Right atrium auricular region (tissue), 2 donors: ENCODE data around the gene ITPR2. TPM values are rescaled to one million over a fixed set of nuclear protein-coding genes. Genes with fewer than 3 reads are reported as not detected.

Source experiments
- DNase-seq: peaks from one replicate; pipeline ENCODE4 v3.0.0-alpha.2; 2019; ENCODE audit warnings: low spot score
- H3K27ac ChIP-seq, 2 donors: fragments of 200-600 bp; sonication (generic); 1 replicate in 1 of 2; 2 replicates in 1 of 2; pipeline ENCODE4 v1.5.1; 2016 to 2019
- H3K27me3 ChIP-seq, 2 donors: fragments of 200-600 bp; sonication (generic); one replicate each; pipeline versions ENCODE4 v1.5.1 to v1.6.0; 2017 to 2019
- H3K36me3 ChIP-seq: fragments of 200-600 bp; sonication (generic); one replicate; pipeline ENCODE4 v1.5.1; 2016
- H3K4me1 ChIP-seq, 2 donors: fragments of 200-600 bp; sonication (generic); one replicate each; pipeline versions ENCODE4 v1.5.1 to v1.6.0; 2017 to 2019
- H3K4me3 ChIP-seq, 2 donors: fragments of 200-600 bp; sonication (generic); 1 replicate in 1 of 2; 2 replicates in 1 of 2; pipeline ENCODE4 v1.5.1; 2017 to 2019; ENCODE audit warnings: mild to moderate bottlenecking in 1 of 2, moderate library complexity in 1 of 2
- H3K9me3 ChIP-seq, 2 donors: fragments of 200-600 bp; sonication (generic); one replicate each; pipeline ENCODE4 v1.5.1; 2019
- CTCF ChIP-seq, 2 donors: fragments of 200-600 bp; sonication (generic); IDR thresholded peaks; one replicate each; pipeline ENCODE4 v1.5.1; 2019; ENCODE audit warnings: antibody characterized with exemption in 2 of 2
- total RNA-seq, 2 donors: library from RNA; depleted of rRNA; stranded (reverse); fragments of >200 nt; gene quantifications; one replicate each; pipeline ENCODE4 v1.1.0, GENCODE V29; 2016

ITPR2 gene
- total RNA-seq, 2 donors from 2014 or later = 13.0 to 20.7 TPM

- no peak for TF ChIP-seq CTCF (IDR thresholded peaks at IDR 0.05)
- no peaks in the 10 kb centered on the region for H3K9me3 ChIP-seq
- H3K36me3 ChIP-seq = no peaks in the 10 kb centered on the region
- H3K27ac ChIP-seq = no peak overlapping the region
- H3K4me3 ChIP-seq = no peak overlapping the region
- no peaks in the 10 kb centered on the region for H3K27me3 ChIP-seq
- DNase-seq = no peak
- H3K4me1 ChIP-seq = peaks cover 0 to 9% of the 10 kb centered on the region in 2 donors
These were observed 320.8 kb downstream of the ITPR2 start for GRCh38 chr12:26512213-26512612.

GRCh38 chr12:26510354-26510674, 322.7 kb downstream of the ITPR2 start:
- DNase-seq = no peak
- peaks cover 0 to 9% of the 10 kb centered on the region in 2 donors for H3K4me1 ChIP-seq
- no peak overlapping the region for H3K27ac ChIP-seq
- no peaks in the 10 kb centered on the region for H3K27me3 ChIP-seq
- no peaks in the 10 kb centered on the region for H3K36me3 ChIP-seq
- TF ChIP-seq CTCF (IDR thresholded peaks at IDR 0.05) = no peak
- no peak overlapping the region for H3K4me3 ChIP-seq
- no peaks in the 10 kb centered on the region for H3K9me3 ChIP-seq

- Histone ChIP-seq H3K9me3 (no peaks in the 10 kb centered on the region), H3K4me3 (no peak overlapping the region), H3K36me3 (no peaks in the 10 kb centered on the region), H3K27ac (no peak overlapping the region), H3K4me1 (no peaks in the 10 kb centered on the region), H3K27me3 (no peaks in the 10 kb centered on the region)
- no peak for TF ChIP-seq CTCF (IDR thresholded peaks at IDR 0.05)
- DNase-seq = no peak
These were observed 325.4 kb downstream of the ITPR2 start for GRCh38 chr12:26507613-26508012.

- Histone ChIP-seq H3K27ac (no peak overlapping the region), H3K4me3 (no peak overlapping the region), H3K27me3 (no peaks in the 10 kb centered on the region), H3K4me1 (no peaks in the 10 kb centered on the region), H3K36me3 (no peaks in the 10 kb centered on the region), H3K9me3 (no peaks in the 10 kb centered on the region)
- DNase-seq = no peak
- TF ChIP-seq CTCF (IDR thresholded peaks at IDR 0.05) = no peak
These were observed 332.9 kb downstream of the ITPR2 start for GRCh38 chr12:26499979-26500640.

GRCh38 chr12:26496170-26496569, 336.8 kb downstream of the ITPR2 start:
- no peak for TF ChIP-seq CTCF (IDR thresholded peaks at IDR 0.05)
- no peak overlapping the region for H3K4me3 ChIP-seq

DNA sequence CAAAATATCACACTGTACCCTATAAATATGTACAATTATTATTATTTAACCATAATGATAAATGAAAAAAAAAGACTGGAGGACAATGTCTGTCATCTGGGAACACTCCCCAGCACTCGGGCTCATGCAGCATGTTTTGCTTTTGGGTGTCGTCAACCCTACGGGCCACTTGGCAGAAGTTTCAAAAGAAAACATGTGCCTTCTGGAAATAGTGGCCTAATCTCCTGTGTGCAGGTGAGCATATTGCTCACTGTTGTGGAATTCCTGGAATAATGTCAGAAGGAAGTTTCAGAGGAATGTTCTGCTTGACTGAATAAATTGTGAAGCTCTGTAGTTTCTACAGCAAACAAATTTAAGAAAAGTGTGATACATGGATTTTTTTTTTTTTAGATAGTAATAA, 339.3 kb downstream of the ITPR2 start:
- Histone ChIP-seq H3K4me3 (no peak overlapping the region), H3K27me3 (no peaks in the 10 kb centered on the region), H3K9me3 (no peaks in the 10 kb centered on the region), H3K27ac (no peak overlapping the region), H3K4me1 (no peaks in the 10 kb centered on the region), H3K36me3 (peaks cover 9% of the 10 kb centered on the region)
- TF ChIP-seq CTCF (IDR thresholded peaks at IDR 0.05) = no peak
- no peak for DNase-seq

More at GRCh38 chr12:26496170-26496569, 336.8 kb downstream of the ITPR2 start:
- H3K4me1 ChIP-seq = no peaks in the 10 kb centered on the region
- DNase-seq = no peak
- H3K9me3 ChIP-seq = no peaks in the 10 kb centered on the region
- no peaks in the 10 kb centered on the region for H3K27me3 ChIP-seq
- peaks cover 9% of the 10 kb centered on the region for H3K36me3 ChIP-seq
- H3K27ac ChIP-seq = no peak overlapping the region
